Stimulated activated CD4-positive, alpha-beta T cell treated with anti-CD3 and anti-CD28 coated beads, Interleukin-15, amount 100 ng/mL, for 24 hours (primary cell): Measurements from ENCODE around the gene PTER.
A peak's percentile ranks its signal among the peaks of the same experiment; 100 is the strongest.

ENCODE experiments used
- DNase-seq: peaks from one replicate; pipeline ENCODE4 v3.0.0-alpha.2; 2020

Gene PTER

GRCh38 chr10:16436758-16437539 is at the start of gene PTER:
TSS of gene PTER (plus strand) at chr10:16437010. CDS start at chr10:16484385, 47,375 bp downstream.
- DNase-seq: peak; percentile 100

GRCh38 chr10:16392531-16393069 is 44.2 kb upstream of the PTER start:
- DNase-seq: no peak

- no peak for DNase-seq
These were observed 43.4 kb upstream of the PTER start for GRCh38 chr10:16393271-16393858.

- DNase-seq: no peak
These were observed 35.4 kb upstream of the PTER start for GRCh38 chr10:16401416-16401815.

- no peak for DNase-seq
These were observed 28.4 kb upstream of the PTER start for GRCh38 chr10:16408379-16408778.

- DNase-seq: no peak
These were observed 19.5 kb upstream of the PTER start for GRCh38 chr10:16417341-16417740.

- no peak for DNase-seq
These were observed 13.2 kb upstream of the PTER start for GRCh38 chr10:16423599-16423998.

- no peak for DNase-seq
These were observed 11.4 kb upstream of the PTER start for GRCh38 chr10:16425449-16425848.

GRCh38 chr10:16429539-16429938 is 7.3 kb upstream of the PTER start:
- DNase-seq: no peak

- DNase-seq: no peak
These were observed 448 bp upstream of the PTER start for GRCh38 chr10:16436367-16436757.

GRCh38 chr10:16437540-16437894 is 707 bp downstream of the PTER start:
- DNase-seq: no peak

- no peak for DNase-seq
These were observed 2.5 kb downstream of the PTER start for GRCh38 chr10:16439295-16439694.

- peak; percentile 20 for DNase-seq
These were observed 3.8 kb downstream of the PTER start for GRCh38 chr10:16440396-16441133.

GRCh38 chr10:16441173-16441840 is 4.5 kb downstream of the PTER start:
- DNase-seq: no peak

GRCh38 chr10:16442914-16443313 is 6.1 kb downstream of the PTER start:
- no peak for DNase-seq

GRCh38 chr10:16445770-16446469 is 9.1 kb downstream of the PTER start:
- DNase-seq: no peak

- no peak for DNase-seq
These were observed 12.6 kb downstream of the PTER start for GRCh38 chr10:16449454-16449853.

GRCh38 chr10:16458166-16458955 is 21.6 kb downstream of the PTER start:
- no peak for DNase-seq

- no peak for DNase-seq
These were observed 22.7 kb downstream of the PTER start for GRCh38 chr10:16459423-16459939.

GRCh38 chr10:16466001-16466400 is 29.2 kb downstream of the PTER start:
- no peak for DNase-seq

GRCh38 chr10:16470747-16471146 is 33.9 kb downstream of the PTER start:
- DNase-seq: peak; percentile 49
